Measurements from ENCODE around the gene HDGFL2. TPM values are rescaled to one million over a fixed set of nuclear protein-coding genes. Genes with fewer than 3 reads are reported as not detected.

Gene HDGFL2
- total and polyA plus RNA-seq, 2 of the 8 experiments (the other 6 are each of a cell fraction or from before 2014, with no cell fraction given): 31.1 to 106 TPM

DNA sequence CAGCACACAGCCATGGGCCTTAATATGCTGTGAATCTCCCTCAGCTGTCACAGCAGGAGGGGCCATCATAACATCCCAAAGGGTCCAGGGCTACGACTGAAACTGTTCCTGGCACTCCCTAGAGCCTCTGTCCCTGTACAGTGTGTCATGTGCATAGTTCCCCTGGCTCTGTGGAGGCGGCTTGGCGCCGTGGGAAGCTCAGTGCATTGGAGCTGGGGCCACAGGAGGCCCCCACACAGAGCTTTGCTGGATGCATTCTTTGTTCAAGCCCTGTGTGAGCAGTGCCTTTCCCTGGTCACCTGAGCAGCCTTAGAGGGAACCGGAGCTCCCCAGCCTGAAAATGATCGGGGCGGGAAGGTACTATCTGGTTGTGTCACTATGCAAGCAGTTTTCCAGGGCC, 35.9 kb upstream of the HDGFL2 start:
- no peak overlapping the region for H3K23ac ChIP-seq (ENCODE audit: insufficient read length)
- no peak overlapping the region for H3K4me2 ChIP-seq (ENCODE audit: insufficient read depth in 1 of 2, low read depth in 2 of 2, low read length in 2 of 2)
- no peak overlapping the region for H2BK15ac ChIP-seq (ENCODE audit: low read length)
- H3K27ac ChIP-seq (ENCODE audit: low read depth, low read length): no peak overlapping the region
- H3K9me3 ChIP-seq (ENCODE audit: insufficient read depth in 2 of 2, low read depth in 1 of 2, low read length in 1 of 2): no peaks in the 10 kb centered on the region
- H2BK120ac ChIP-seq (replicated peaks; ENCODE audit: low read depth, low read length): no peak overlapping the region
- no peak overlapping the region for H4K8ac ChIP-seq (ENCODE audit: extremely low read depth, insufficient read depth, low read length)
- no peak overlapping the region for H3K9ac ChIP-seq (replicated peaks in 1 of 4; ENCODE audit: extremely low read depth in 1 of 4, low read depth in 3 of 4, low read length in 3 of 4)
- H3K79me1 ChIP-seq (ENCODE audit: low read depth, low read length): peaks cover 16% of the 10 kb centered on the region
- H3K23me2 ChIP-seq (ENCODE audit: low read depth, low read length): no peaks in the 10 kb centered on the region
- no peak overlapping the region for H4K5ac ChIP-seq (ENCODE audit: insufficient read length, low read depth, low read length)
- H3K4me1 ChIP-seq (replicated peaks in 1 of 4; ENCODE audit: control insufficient read depth in 3 of 4, insufficient read depth in 4 of 4, low read length in 3 of 4): no peaks in the 10 kb centered on the region
- H4K20me1 ChIP-seq (replicated peaks in 1 of 2; ENCODE audit: control insufficient read depth in 1 of 2, insufficient read depth in 2 of 2, low read length in 2 of 2): peaks cover 18 to 34% of the 10 kb centered on the region in 2 experiments
- no peak for DNase-seq (ENCODE audit: low read depth in 1 of 2, low spot score in 2 of 2)
- peaks cover 53 to 81% (median 71%) of the 10 kb centered on the region in 4 experiments for H3K36me3 ChIP-seq (ENCODE audit: control insufficient read depth in 2 of 4, insufficient read depth in 4 of 4, low read length in 3 of 4)
- FAIRE-seq: no peak
- H3K14ac ChIP-seq (ENCODE audit: insufficient read length): no peak overlapping the region
- no peak overlapping the region for H3K4ac ChIP-seq (replicated peaks; ENCODE audit: insufficient read length, low read depth, low read length)
- H3K4me3 ChIP-seq (ENCODE audit: extremely low read depth in 1 of 4, insufficient read depth in 2 of 4, low read depth in 3 of 4, low read length in 4 of 4): no peak overlapping the region
- H2BK20ac ChIP-seq (ENCODE audit: low read length): no peak overlapping the region
- no peaks in the 10 kb centered on the region for H3K27me3 ChIP-seq (replicated peaks in 1 of 4; ENCODE audit: control insufficient read depth in 3 of 4, extremely low read depth in 1 of 4, insufficient read depth in 3 of 4, low read length in 3 of 4)
- no peak overlapping the region for H2AK5ac ChIP-seq (ENCODE audit: low read depth, low read length)
- H3K18ac ChIP-seq (ENCODE audit: extremely low read depth, low read length): no peak overlapping the region
- H3K79me2 ChIP-seq (ENCODE audit: control insufficient read depth in 1 of 2, insufficient read depth in 2 of 2, low read length in 2 of 2): peaks cover 0 to 12% of the 10 kb centered on the region in 2 experiments; a peak in 1 of 4 replicates
- no peak overlapping the region for H4K91ac ChIP-seq (replicated peaks; ENCODE audit: insufficient read length, low read length)
- no peak overlapping the region for H2BK12ac ChIP-seq (ENCODE audit: low read depth, low read length)
- H2AFZ ChIP-seq (ENCODE audit: low read length): no peak overlapping the region
- POLR2A ChIA-PET (ENCODE audit: partially characterized antibody): interaction anchor here (1.1 to 58.1 kb wide), 3 partner anchors 2 to 74 kb away, joined by 3 to 1590 read pairs (median 1590); partner anchors contain the start of genes CHAF1A, SH3GL1 and UBXN6
- WGBS, 2 experiments (ENCODE audit: extremely low coverage in 1 of 2, insufficient coverage in 1 of 2, insufficient read length in 1 of 2, insufficient replicate concordance in 2 of 2, low coverage in 1 of 2, low lambda C conversion rate in 2 of 2, missing lambda C conversion rate in 1 of 2): 94% methylated on average over 7 of the region's 7 CpGs; no CpG with 5 or more reads in 1 of the 2 experiments
- no peak overlapping the region for H3K56ac ChIP-seq (replicated peaks; ENCODE audit: insufficient read length, low read depth, low read length)
- CTCF ChIA-PET (ENCODE audit: partially characterized antibody): interaction anchor here (1.3 to 2.2 kb wide), 3 partner anchors 8 to 89 kb away, joined by 3 to 6 read pairs (median 4); no protein-coding TSS in a partner anchor
- no peak overlapping the region for H2BK5ac ChIP-seq (ENCODE audit: low read depth, low read length)
- TF ChIP-seq POU5F1 (IDR thresholded peaks at IDR 0.05; ENCODE audit: low read depth, low read length): no peak
- TF ChIP-seq CHD1 (IDR thresholded peaks at IDR 0.05; ENCODE audit: low read depth, low read length): no peak
- TF ChIP-seq BACH1 (IDR thresholded peaks at IDR 0.05; ENCODE audit: low read length): no peak
- TF ChIP-seq USF2 (IDR thresholded peaks at IDR 0.05; ENCODE audit: low read length): no peak
- no peak for TF ChIP-seq JUN (IDR thresholded peaks at IDR 0.05; ENCODE audit: low read depth, low read length)
- no peak for TF ChIP-seq KDM1A (IDR thresholded peaks at IDR 0.05; ENCODE audit: borderline replicate concordance, low read length)
- no peak for TF ChIP-seq KDM5A (IDR thresholded peaks at IDR 0.05; ENCODE audit: low read length)
- TF ChIP-seq SIX5 (IDR thresholded peaks at IDR 0.05; ENCODE audit: low read depth, low read length): no peak
- TF ChIP-seq CBX5 (IDR thresholded peaks at IDR 0.05; ENCODE audit: low read depth, low read length): no peak
- TF ChIP-seq CBX8 (IDR thresholded peaks at IDR 0.05; ENCODE audit: borderline replicate concordance, low read depth, low read length): no peak
- no peak for TF ChIP-seq SIN3A (conservative IDR thresholded peaks at IDR 0.05 in 1 of 2, IDR thresholded peaks at IDR 0.05 in 1 of 2; ENCODE audit: low read depth in 1 of 2, low read length in 2 of 2)
- no peak for TF ChIP-seq ATF3 (IDR thresholded peaks at IDR 0.05; ENCODE audit: insufficient read depth, low read depth, low read length)
